HG03025 (cell line): ENCODE measurements around the gene TMEM134.

Experiments
- ATAC-seq: cut with Tn5 transposase; IDR thresholded peaks from one replicate; pipeline ENCODE4 v1.9.1; 2021; ENCODE audit warnings: mild to moderate bottlenecking, moderate library complexity; ENCODE audit not compliant: unreplicated experiment, low FRiP score

Gene TMEM134

GRCh38 chr11:67440229-67441097, 28.6 kb downstream of the TMEM134 start:
- no peak for ATAC-seq

- ATAC-seq: no peak
Observed at GRCh38 chr11:67439321-67440228, 29.5 kb downstream of the TMEM134 start.

GRCh38 chr11:67438158-67438902, 30.7 kb downstream of the TMEM134 start:
- no peak for ATAC-seq

- no peak for ATAC-seq
Observed at GRCh38 chr11:67437809-67438157, 31.3 kb downstream of the TMEM134 start.

- no peak for ATAC-seq
Observed at GRCh38 chr11:67437082-67437808, 31.8 kb downstream of the TMEM134 start, which contains the start of gene PTPRCAP. Gene PTPRCAP, minus strand, starts transcription at chr11:67437682. Its CDS starts 63 bp downstream, at chr11:67437619.

GRCh38 chr11:67436459-67437081, 32.5 kb downstream of the TMEM134 start:
- ATAC-seq: no peak

GRCh38 chr11:67435727-67436458, 33.2 kb downstream of the TMEM134 start:
- no peak for ATAC-seq

- no peak for ATAC-seq
Observed at GRCh38 chr11:67435031-67435726, 33.9 kb downstream of the TMEM134 start.

- no peak for ATAC-seq
Observed at GRCh38 chr11:67434395-67434881, 34.6 kb downstream of the TMEM134 start.

GRCh38 chr11:67433536-67434394, 35.3 kb downstream of the TMEM134 start:
- no peak for ATAC-seq

- no peak for ATAC-seq
Observed at GRCh38 chr11:67432655-67433349, 36.2 kb downstream of the TMEM134 start.

- no peak for ATAC-seq
Observed at GRCh38 chr11:67431346-67432249, 37.5 kb downstream of the TMEM134 start.

GRCh38 chr11:67429722-67430121, 39.3 kb downstream of the TMEM134 start:
- ATAC-seq: no peak

- no peak for ATAC-seq
Observed at GRCh38 chr11:67429038-67429668, 39.9 kb downstream of the TMEM134 start.
